HCT116 (cell line): ENCODE results near the gene HCN1. TPM values are rescaled to one million over a fixed set of nuclear protein-coding genes. Genes with fewer than 3 reads are reported as not detected.

ENCODE experiments used
- ATAC-seq: fragments of 200-7000 bp; cut with Tn5 transposase; 2 replicates; pipeline ENCODE4 v1.9.1; 2020; ENCODE audit warnings: mild to moderate bottlenecking, moderate library complexity
- BruUV-seq: library from RNA; stranded (reverse); fragments of 400-500 nt; replicated peaks from 2 replicates; lab custom pipeline; 2021; lab: Mats Ljungman, UMichigan
- CTCF ChIA-PET: fragments of 300-600 bp; sonication (Branson Sonifier 250); formaldehyde crosslinking; loops from one replicate; lab custom pipeline; 2021; ENCODE audit warnings: antibody characterized with exemption; lab: Charles Lee
- POLR2A ChIA-PET: fragments of 300-600, 350-600 bp; sonication (Branson Sonifier 250); formaldehyde crosslinking; loops from one replicate; lab custom pipeline; 2021; ENCODE audit warnings: antibody characterized with exemption; lab: Charles Lee
- RAD21 ChIA-PET, 2 experiments: fragments of 300-600 bp; sonication (Branson Sonifier 250); formaldehyde crosslinking; loops; one replicate each; lab custom pipeline; 2023; ENCODE audit warnings: low total read pairs in 2 of 2; ENCODE audit not compliant: uncharacterized antibody in 2 of 2, unreplicated experiment in 2 of 2, low non-redundant PET in 1 of 2; lab: Charles Lee
- DNase-seq: peaks from one replicate; pipeline ENCODE4 v3.0.0-alpha.2; 2010; ENCODE audit warnings: low read depth, low spot score
- H2AFZ ChIP-seq: fragments of 200-600 bp; shearing (Covaris generic), sonication (generic); 2 replicates; pipeline ENCODE4 v1.6.1; 2017; ENCODE audit warnings: low read depth, mixed run types, mixed read lengths, antibody characterized with exemption, low read length; ENCODE audit not compliant: poor library complexity, severe bottlenecking
- H3K27ac ChIP-seq: 2 replicates; pipeline ENCODE4 v1.5.1; 2012; ENCODE audit warnings: low read depth, low read length
- H3K27me3 ChIP-seq: fragments of 200-600 bp; sonication (generic); 2 replicates; pipeline ENCODE4 v1.6.1; 2016; ENCODE audit warnings: mixed run types, low read length, mixed read lengths; ENCODE audit not compliant: insufficient read depth
- H3K36me3 ChIP-seq, 2 experiments: fragments of 200-500 bp in 1 of 2; fragments of 200-600 bp in 1 of 2; sonication (Bioruptor generic) in 1 of 2; sonication (generic) in 1 of 2; 2 replicates each; pipeline versions ENCODE4 v1.5.1 to v1.6.1; 2014 to 2016; ENCODE audit warnings: low read length in 2 of 2, inconsistent platforms in 1 of 2, mixed read lengths in 1 of 2, mixed run types in 1 of 2; ENCODE audit not compliant: insufficient read depth in 2 of 2, control insufficient read depth in 1 of 2
- H3K4me1 ChIP-seq, 2 experiments: fragments of 200-600 bp in 1 of 2; sonication (generic) in 1 of 2; 2 replicates each; pipeline versions ENCODE4 v1.5.1 to v1.6.1; 2012 to 2017; ENCODE audit warnings: low read length in 2 of 2, inconsistent platforms in 1 of 2, mild to moderate bottlenecking in 1 of 2, mixed read lengths in 1 of 2, mixed run types in 1 of 2, moderate library complexity in 1 of 2; ENCODE audit not compliant: insufficient read depth in 2 of 2, control insufficient read depth in 1 of 2
- H3K4me2 ChIP-seq: fragments of 200-600 bp; sonication (generic); 2 replicates; pipeline ENCODE4 v1.6.1; 2017; ENCODE audit warnings: mixed run types, low read length, mixed read lengths
- H3K4me3 ChIP-seq, 2 experiments: fragments of 200-600 bp in 1 of 2; sonication (generic) in 1 of 2; replicated peaks in 1 of 2; 2 replicates each; pipeline ENCODE4 v1.5.1; 2011 to 2016; ENCODE audit warnings: low read length in 2 of 2, control low read depth in 1 of 2, low read depth in 1 of 2, mild to moderate bottlenecking in 1 of 2, mixed read lengths in 1 of 2, mixed run types in 1 of 2
- H3K79me2 ChIP-seq: fragments of 200-600 bp; sonication (generic); 2 replicates; pipeline ENCODE4 v1.6.1; 2017; ENCODE audit warnings: mild to moderate bottlenecking, mixed run types, low read length, moderate library complexity, mixed read lengths; ENCODE audit not compliant: insufficient read depth
- H3K9ac ChIP-seq: fragments of 200-600 bp; sonication (generic); 2 replicates; pipeline ENCODE4 v1.6.1; 2016; ENCODE audit warnings: low read length, mixed read lengths
- H3K9me2 ChIP-seq: fragments of 200-600 bp; sonication (generic), shearing (Covaris generic); 2 replicates; pipeline ENCODE4 v1.6.1; 2017; ENCODE audit warnings: mixed run types, mild to moderate bottlenecking, moderate library complexity; ENCODE audit not compliant: insufficient read depth
- H3K9me3 ChIP-seq, 2 experiments: fragments of 200-500 bp in 1 of 2; fragments of 200-600 bp in 1 of 2; sonication (Bioruptor generic) in 1 of 2; sonication (generic) in 1 of 2; 2 replicates each; pipeline ENCODE4 v1.6.1; 2014 to 2017; ENCODE audit warnings: low read length in 2 of 2, mixed read lengths in 2 of 2, inconsistent platforms in 1 of 2, low read depth in 1 of 2, mild to moderate bottlenecking in 1 of 2, mixed run types in 1 of 2, moderate library complexity in 1 of 2; ENCODE audit not compliant: control insufficient read depth in 1 of 2, insufficient read depth in 1 of 2
- H4K20me1 ChIP-seq: fragments of 200-600 bp; sonication (generic), shearing (Covaris generic); 2 replicates; pipeline ENCODE4 v1.6.1; 2017; ENCODE audit warnings: mixed run types, mild to moderate bottlenecking, moderate library complexity; ENCODE audit not compliant: insufficient read depth
- CBX3 ChIP-seq: IDR thresholded peaks from 2 replicates; pipeline ENCODE4 v1.6.1; 2012; ENCODE audit warnings: low read depth
- CTCF ChIP-seq, 3 experiments: fragments of 200-600 bp in 1 of 3; sonication (generic) in 1 of 3; IDR thresholded peaks in 2 of 3; conservative IDR thresholded peaks in 1 of 3; 2 replicates each; pipeline ENCODE4 v1.5.1; 2012 to 2017; ENCODE audit warnings: low read depth in 2 of 3, low read length in 2 of 3, antibody characterized with exemption in 1 of 3, borderline replicate concordance in 1 of 3, control low read depth in 1 of 3, mild to moderate bottlenecking in 1 of 3, mixed read lengths in 1 of 3, mixed run types in 1 of 3, moderate library complexity in 1 of 3; ENCODE audit not compliant: insufficient read depth in 1 of 3
- ELF1 ChIP-seq: IDR thresholded peaks from 2 replicates; pipeline ENCODE4 v1.6.1; 2012; ENCODE audit warnings: low read depth, borderline replicate concordance
- FOSL1 ChIP-seq: IDR thresholded peaks from 2 replicates; pipeline ENCODE4 v1.6.1; 2012; ENCODE audit warnings: low read depth
- SIN3A ChIP-seq: IDR thresholded peaks from 2 replicates; pipeline ENCODE4 v1.6.1; 2012; ENCODE audit warnings: low read depth
- TCF7L2 ChIP-seq: IDR thresholded peaks from 2 replicates; pipeline ENCODE4 v1.7.0; 2011; ENCODE audit warnings: borderline replicate concordance, inconsistent platforms; ENCODE audit not compliant: insufficient read depth, insufficient read length; ENCODE audit errors: extremely low read depth
- YY1 ChIP-seq: IDR thresholded peaks from 2 replicates; pipeline ENCODE4 v1.6.1; 2011; ENCODE audit warnings: low read length, low read depth, moderate library complexity, mild to moderate bottlenecking; ENCODE audit not compliant: insufficient replicate concordance; ENCODE audit errors: extremely low read depth
- ZBTB33 ChIP-seq: IDR thresholded peaks from 2 replicates; pipeline ENCODE4 v1.6.1; 2011; ENCODE audit warnings: mild to moderate bottlenecking, low read length, moderate library complexity; ENCODE audit not compliant: insufficient replicate concordance; ENCODE audit errors: extremely low read depth
- ZFX ChIP-seq: fragments of 450-650 bp; IDR thresholded peaks from 2 replicates; pipeline ENCODE4 v1.6.1; 2017
- ZNF274 ChIP-seq: fragments of 200-500 bp; sonication (Bioruptor generic); IDR thresholded peaks from 2 replicates; pipeline ENCODE4 v1.6.1; 2014; ENCODE audit warnings: mild to moderate bottlenecking, low read depth, low read length, inconsistent platforms
- intact Hi-C: fragments of 100-400 bp; cut with micrococcal nuclease; formaldehyde crosslinking; loops from 2 replicates; pipeline ENCODE4 v1.10.0; 2022
- total RNA-seq: library from RNA; stranded (reverse); gene quantifications from one replicate; pipeline ENCODE4 v1.2.1, GENCODE V29; 2021; ENCODE audit not compliant: unreplicated experiment

HCN1 gene
- total RNA-seq, 1 experiment from 2014 or later, result 0.10 TPM

- intact Hi-C loops, result no loop called here
Observed at GRCh38 chr5:45684118-45684517, 12.1 kb downstream of the HCN1 start.

DNA sequence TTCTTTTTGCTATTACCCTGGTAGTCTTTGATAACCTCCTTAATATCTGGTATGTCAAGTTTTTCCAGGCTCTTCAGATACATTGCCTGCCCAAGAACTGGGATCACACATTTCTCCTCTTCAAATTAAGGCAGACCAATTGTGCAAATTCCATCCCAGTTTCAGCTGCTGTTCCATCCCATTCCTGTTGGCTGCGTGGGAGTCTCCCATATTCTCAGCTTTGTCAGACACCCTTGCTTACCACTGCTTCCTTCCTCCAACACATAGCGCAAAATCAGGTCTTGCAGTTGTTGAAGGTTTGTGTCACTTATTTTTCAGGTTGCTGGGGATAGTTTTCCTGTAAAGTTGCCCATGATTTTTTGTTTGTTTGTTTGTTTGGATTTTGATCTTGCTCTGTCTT is 15.2 kb downstream of the HCN1 start:
- Histone ChIP-seq H3K9ac (no peak overlapping the region), H3K4me2 (no peak overlapping the region), H3K9me3 (no peaks in the 10 kb centered on the region), H2AFZ (no peak overlapping the region), H3K36me3 (no peaks in the 10 kb centered on the region), H3K27ac (no peak overlapping the region), H4K20me1 (no peaks in the 10 kb centered on the region), H3K79me2 (no peaks in the 10 kb centered on the region), H3K4me3 (no peak overlapping the region), H3K27me3 (no peaks in the 10 kb centered on the region), H3K4me1 (no peaks in the 10 kb centered on the region), H3K9me2 (no peaks in the 10 kb centered on the region)
- RAD21 ChIA-PET, result no interaction called here
- no peak for TF ChIP-seq CTCF (IDR thresholded peaks at IDR 0.05 in 2 of 3, conservative IDR thresholded peaks at IDR 0.05 in 1 of 3; ENCODE audit: borderline replicate concordance in 1 of 3, insufficient read depth in 1 of 3, low read depth in 2 of 3, low read length in 2 of 3)
- TF ChIP-seq SIN3A, result no peak
- TF ChIP-seq CBX3, result no peak
- no peak for TF ChIP-seq ZNF274
- TF ChIP-seq ZFX, result no peak
- TF ChIP-seq TCF7L2, result no peak
- TF ChIP-seq ELF1, result no peak
- no peak for TF ChIP-seq ZBTB33
- TF ChIP-seq FOSL1, result no peak
- intact Hi-C loops, result no loop called here
- CTCF ChIA-PET, result no interaction called here
- ATAC-seq (no peak; the same call in 1 of the 2 replicates), DNase-seq (no peak)
- BruUV-seq, result no TSS peak
- POLR2A ChIA-PET, result no interaction called here

More at GRCh38 chr5:45684118-45684517, 12.1 kb downstream of the HCN1 start:
- no peaks in the 10 kb centered on the region for H3K9me3 ChIP-seq
- no peaks in the 10 kb centered on the region for H3K4me1 ChIP-seq
- no peaks in the 10 kb centered on the region for H3K27me3 ChIP-seq
- no peaks in the 10 kb centered on the region for H3K9me2 ChIP-seq
- H4K20me1 ChIP-seq, result no peaks in the 10 kb centered on the region
- DNase-seq (no peak), ATAC-seq (no peak)
- H3K79me2 ChIP-seq, result no peaks in the 10 kb centered on the region
- H2AFZ ChIP-seq, result no peak overlapping the region
- RAD21 ChIA-PET, result no interaction called here
- H3K36me3 ChIP-seq, result no peaks in the 10 kb centered on the region
- no TSS peak for BruUV-seq
- POLR2A ChIA-PET, result no interaction called here
- CTCF ChIA-PET, result no interaction called here
- no peak overlapping the region for H3K4me2 ChIP-seq
- TF ChIP-seq YY1, result no peak
- TF ChIP-seq ZFX, result no peak
- no peak for TF ChIP-seq CTCF (IDR thresholded peaks at IDR 0.05 in 2 of 3, conservative IDR thresholded peaks at IDR 0.05 in 1 of 3; ENCODE audit: borderline replicate concordance in 1 of 3, insufficient read depth in 1 of 3, low read depth in 2 of 3, low read length in 2 of 3)
- TF ChIP-seq, all 23 proteins: peak for 0
- Histone ChIP-seq H3K9ac (no peak overlapping the region), H3K27ac (no peak overlapping the region), H3K4me3 (no peak overlapping the region)
